HepG2 (cell line): ENCODE results near the gene DDRGK1. TPM values are rescaled to one million over a fixed set of nuclear protein-coding genes. Genes with fewer than 3 reads are reported as not detected.

Source experiments
- ARNT2 ChIP-seq: sonication (generic); formaldehyde crosslinking; IDR thresholded peaks from 2 replicates; pipeline ENCODE4 v1.8.0; 2022; ENCODE audit warnings: mild to moderate bottlenecking, low read depth, missing genetic modification reagents, moderate library complexity
- HOXA5 ChIP-seq: sonication (generic); formaldehyde crosslinking; IDR thresholded peaks from 2 replicates; pipeline ENCODE4 v1.4.0; 2020; ENCODE audit warnings: missing genetic modification reagents
- KDM5A ChIP-seq: fragments of 200-600 bp; sonication (generic); IDR thresholded peaks from 2 replicates; pipeline ENCODE4 v1.7.0; 2018; ENCODE audit warnings: antibody characterized with exemption, mild to moderate bottlenecking, low read length, borderline replicate concordance
- KLF6 ChIP-seq: IDR thresholded peaks from 2 replicates; pipeline ENCODE4 v1.8.0; 2016; ENCODE audit warnings: missing biosample characterization, missing genetic modification reagents
- NFKB2 ChIP-seq: sonication (generic); formaldehyde crosslinking; IDR thresholded peaks from 2 replicates; pipeline ENCODE4 v1.4.0; 2020; ENCODE audit warnings: missing genetic modification reagents, borderline replicate concordance
- NPAS2 ChIP-seq: sonication (generic); formaldehyde crosslinking; IDR thresholded peaks from 2 replicates; pipeline ENCODE4 v1.8.0; 2022; ENCODE audit warnings: mild to moderate bottlenecking, missing genetic modification reagents, borderline replicate concordance
- SPEN ChIP-seq: sonication (generic); formaldehyde crosslinking; IDR thresholded peaks from 2 replicates; pipeline ENCODE4 v1.5.1; 2020; ENCODE audit warnings: low read depth, mild to moderate bottlenecking, missing genetic modification reagents
- THRA ChIP-seq: sonication (generic); formaldehyde crosslinking; IDR thresholded peaks from 2 replicates; pipeline ENCODE4 v1.4.0; 2020; ENCODE audit warnings: missing genetic modification reagents, borderline replicate concordance
- ZFP36 ChIP-seq: fragments of 150-350 bp; IDR thresholded peaks from 2 replicates; pipeline ENCODE4 v1.6.1; 2018; ENCODE audit warnings: borderline replicate concordance, low read length, low read depth; ENCODE audit not compliant: partially characterized antibody
- ZFX ChIP-seq: sonication (generic); formaldehyde crosslinking; IDR thresholded peaks from 2 replicates; pipeline ENCODE4 v1.4.0; 2020; ENCODE audit warnings: mild to moderate bottlenecking, low read depth, missing genetic modification reagents, moderate library complexity
- ZKSCAN5 ChIP-seq: sonication (generic); formaldehyde crosslinking; IDR thresholded peaks from 2 replicates; pipeline ENCODE4 v1.5.1; 2020; ENCODE audit warnings: mild to moderate bottlenecking, missing genetic modification reagents
- ZNF225 ChIP-seq: sonication (generic); formaldehyde crosslinking; IDR thresholded peaks from 2 replicates; pipeline ENCODE4 v1.4.0; 2020; ENCODE audit warnings: mild to moderate bottlenecking, missing genetic modification reagents
- ZNF281 ChIP-seq: sonication (generic); formaldehyde crosslinking; IDR thresholded peaks from 2 replicates; pipeline ENCODE4 v1.4.0; 2020; ENCODE audit warnings: missing genetic modification reagents, borderline replicate concordance
- ZNF335 ChIP-seq: sonication (generic); formaldehyde crosslinking; IDR thresholded peaks from 2 replicates; pipeline ENCODE4 v1.4.0; 2020; ENCODE audit warnings: missing genetic modification reagents
- ZNF549 ChIP-seq: sonication (generic); formaldehyde crosslinking; IDR thresholded peaks from 2 replicates; pipeline ENCODE4 v1.5.0; 2020; ENCODE audit warnings: missing genetic modification reagents
- ZNF562 ChIP-seq: sonication (generic); formaldehyde crosslinking; IDR thresholded peaks from 2 replicates; pipeline ENCODE4 v1.8.0; 2022; ENCODE audit warnings: missing genetic modification reagents, borderline replicate concordance
- ZNF773 ChIP-seq: sonication (generic); formaldehyde crosslinking; IDR thresholded peaks from 2 replicates; pipeline ENCODE4 v1.4.0; 2020; ENCODE audit warnings: missing genetic modification reagents, borderline replicate concordance
- polyA plus RNA-seq, 8 experiments: library from polyadenylated mRNA; depleted of rRNA in 3 of 8; stranded (reverse) in 7 of 8; unstranded in 1 of 8; fragments of >200 nt; fragmentation: Illumina TruSeq in 4 of 8; extraction: Trizol in 4 of 8; gene quantifications; 2 replicates each; pipeline versions ENCODE4 v1.2.1 to v1.2.3, GENCODE V29; 2011 to 2016; ENCODE audit warnings: low read depth in 4 of 8, missing spikeins in 1 of 8, mixed read lengths in 1 of 8; ENCODE audit not compliant: insufficient read depth in 1 of 8
- total RNA-seq, 5 experiments: library from RNA; depleted of rRNA; stranded (reverse); fragments of >200 nt; fragmentation: Illumina TruSeq; extraction: Trizol; gene quantifications; 2 replicates each; pipeline ENCODE4 v1.2.3, GENCODE V29; 2016; ENCODE audit warnings: low read depth in 1 of 5

Gene DDRGK1
- total and polyA plus RNA-seq, 2 of the 13 experiments (the other 11 are each of a cell fraction or from before 2014, with no cell fraction given), result 96.7 to 149 TPM

GRCh38 chr20:3163099-3164042 lies 41.1 kb downstream of the DDRGK1 start (continued):
- TF ChIP-seq NFKB2 (CRISPR knock-in tag) (0 out of 2 replicates have a peak, but pooled peaks have one; percentile 17), HOXA5 (no peak), ZFX (peak; percentile 66), KDM5A (no peak), ZNF562 (CRISPR knock-in tag) (no peak), KLF6 (CRISPR knock-in tag) (no peak), NPAS2 (CRISPR knock-in tag) (no peak), ZKSCAN5 (CRISPR knock-in tag) (no peak), ARNT2 (CRISPR knock-in tag) (no peak), ZNF335 (CRISPR knock-in tag) (no peak), THRA (CRISPR knock-in tag) (no peak), ZNF225 (no peak; the same call in 1 of the 2 replicates), ZNF773 (CRISPR knock-in tag) (no peak), ZNF281 (CRISPR knock-in tag) (peak; percentile 87), SPEN (CRISPR knock-in tag) (peak; percentile 57; the same call in 1 of the 2 replicates), ZNF549 (0 out of 2 replicates have a peak, but pooled peaks have one; percentile 42), ZFP36 (no peak)
